ENCODE results near the gene DEFB121.

The DEFB121 gene

DNA sequence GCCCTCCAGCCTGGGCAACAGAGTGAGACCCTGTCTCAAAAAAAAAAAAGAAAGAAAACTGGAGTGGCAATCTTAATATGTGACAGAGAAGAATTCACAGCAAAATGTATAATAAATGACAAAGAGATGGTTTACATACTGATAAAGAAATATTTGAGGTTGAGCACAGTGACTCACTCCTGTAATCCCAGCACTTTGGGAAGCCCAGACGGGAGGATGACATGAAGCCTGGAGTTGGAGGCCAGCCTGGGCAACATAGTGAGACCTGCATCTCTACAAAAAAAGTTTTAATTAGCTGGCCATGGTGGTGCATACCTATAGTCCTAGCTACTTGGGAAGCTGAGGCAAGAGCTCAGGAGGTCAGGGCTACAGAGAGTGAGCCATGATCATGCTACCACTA is 50.0 kb downstream of the DEFB121 start:
- H3K4me3 ChIP-seq (ENCODE audit: low read depth, low read length) = no peak overlapping the region
- TF ChIP-seq, protein P1, sequence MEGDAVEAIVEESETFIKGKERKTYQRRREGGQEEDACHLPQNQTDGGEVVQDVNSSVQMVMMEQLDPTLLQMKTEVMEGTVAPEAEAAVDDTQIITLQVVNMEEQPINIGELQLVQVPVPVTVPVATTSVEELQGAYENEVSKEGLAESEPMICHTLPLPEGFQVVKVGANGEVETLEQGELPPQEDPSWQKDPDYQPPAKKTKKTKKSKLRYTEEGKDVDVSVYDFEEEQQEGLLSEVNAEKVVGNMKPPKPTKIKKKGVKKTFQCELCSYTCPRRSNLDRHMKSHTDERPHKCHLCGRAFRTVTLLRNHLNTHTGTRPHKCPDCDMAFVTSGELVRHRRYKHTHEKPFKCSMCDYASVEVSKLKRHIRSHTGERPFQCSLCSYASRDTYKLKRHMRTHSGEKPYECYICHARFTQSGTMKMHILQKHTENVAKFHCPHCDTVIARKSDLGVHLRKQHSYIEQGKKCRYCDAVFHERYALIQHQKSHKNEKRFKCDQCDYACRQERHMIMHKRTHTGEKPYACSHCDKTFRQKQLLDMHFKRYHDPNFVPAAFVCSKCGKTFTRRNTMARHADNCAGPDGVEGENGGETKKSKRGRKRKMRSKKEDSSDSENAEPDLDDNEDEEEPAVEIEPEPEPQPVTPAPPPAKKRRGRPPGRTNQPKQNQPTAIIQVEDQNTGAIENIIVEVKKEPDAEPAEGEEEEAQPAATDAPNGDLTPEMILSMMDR (IDR thresholded peaks at IDR 0.05; ENCODE audit: borderline replicate concordance, insufficient read depth, low read depth, low read length) = no peak

Measured in GM12875 (cell line).